Lung microvascular endothelial cell (primary cell): ENCODE data around the gene CHIA. TPM values are rescaled to one million over a fixed set of nuclear protein-coding genes. Genes with fewer than 3 reads are reported as not detected.
A peak's percentile ranks its signal among the peaks of the same experiment; 100 is the strongest.

ENCODE experiments used
- DNase-seq, 2 donors: peaks; one replicate each; pipeline versions ENCODE4 v3.0.0 to v3.0.0-alpha.2; 2010; ENCODE audit warnings: low read depth in 2 of 2
- total RNA-seq: library from RNA; depleted of rRNA; stranded (reverse); fragments of >200 nt; gene quantifications from 2 replicates; pipeline ENCODE4 v1.2.1, GENCODE V29; 2014

Gene CHIA
- total RNA-seq, 1 donor from 2014 or later, result not detected

DNA sequence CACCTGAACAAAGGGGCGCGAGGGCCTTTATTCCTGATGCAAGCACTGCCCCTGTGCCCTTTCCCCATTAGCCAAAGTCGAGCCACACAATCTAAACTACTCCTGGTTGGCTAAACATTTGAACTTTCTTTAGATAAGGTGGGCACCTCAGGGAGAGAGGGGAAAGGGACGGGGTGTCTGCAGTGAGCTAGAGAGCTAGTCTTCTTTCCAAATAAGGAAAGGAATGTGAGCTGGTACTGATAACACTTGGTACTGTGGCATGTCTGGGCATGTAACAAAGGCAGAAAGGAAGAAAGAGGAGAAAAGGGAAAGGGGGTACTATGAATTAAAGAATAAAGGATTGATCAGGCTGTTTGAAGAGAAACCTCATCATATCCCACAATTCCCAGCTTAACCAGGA is 74.0 kb downstream of the CHIA start:
- no peak for DNase-seq

DNA sequence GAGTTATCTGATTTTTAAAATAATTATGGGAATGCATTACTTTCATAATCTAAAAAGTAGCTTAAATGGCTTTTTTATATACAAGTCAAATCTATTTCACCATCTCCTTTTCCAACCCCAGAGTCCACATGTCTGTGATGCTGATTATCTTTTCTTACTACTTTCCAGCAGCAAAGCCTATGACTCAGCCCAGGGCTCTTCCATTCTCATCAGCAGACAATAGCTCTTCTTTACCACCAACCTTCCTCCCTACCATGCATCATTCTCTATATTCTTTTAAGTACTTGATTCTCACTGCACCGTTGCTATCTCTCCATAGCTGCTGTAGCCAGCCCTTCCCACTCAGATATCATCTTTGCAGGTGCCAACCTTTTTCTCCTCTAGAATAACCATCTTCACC is 75.6 kb downstream of the CHIA start:
- peak in 1 of 2 donors; percentile 22 for DNase-seq

DNA sequence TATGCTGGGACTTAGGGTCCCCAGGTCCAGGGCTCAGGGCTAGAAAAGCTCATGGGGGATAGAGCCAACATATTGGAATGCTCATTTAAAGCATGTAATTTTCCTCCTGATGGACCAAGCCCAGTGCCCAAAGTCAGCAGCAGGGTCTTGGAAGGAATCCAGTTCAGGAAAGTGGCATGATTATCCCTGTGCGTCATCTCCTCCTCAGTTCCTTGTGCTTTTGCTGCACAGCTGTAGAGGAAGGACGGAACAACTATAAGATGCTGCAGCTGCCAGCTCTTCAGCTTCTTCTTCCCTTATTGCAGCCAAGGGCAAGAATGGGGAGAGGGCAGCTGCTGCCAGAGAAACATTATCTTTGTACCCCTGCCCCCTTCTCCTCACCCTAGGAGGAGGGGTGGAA is 78.5 kb downstream of the CHIA start:
- DNase-seq, result peak in 1 of 2 donors; percentile 63

DNA sequence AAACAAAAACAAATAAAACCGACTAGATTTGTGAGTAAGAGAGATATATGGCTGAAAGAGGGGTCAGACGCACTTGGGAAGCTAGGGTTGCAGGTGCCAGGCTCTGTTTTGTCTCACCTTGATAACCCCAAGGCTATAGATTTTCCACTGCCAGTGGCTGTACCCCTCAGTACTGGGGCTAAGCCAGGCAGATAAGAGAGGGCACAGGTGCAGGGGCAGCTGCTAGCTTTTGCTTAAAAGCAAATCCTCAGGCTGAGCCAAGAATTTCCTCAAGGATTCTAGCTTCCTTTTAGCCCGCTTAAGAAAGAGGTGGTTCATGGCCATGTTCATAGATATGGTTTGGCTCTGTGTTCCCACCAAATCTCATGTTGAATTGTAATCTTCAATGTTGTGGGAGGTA is 79.0 kb downstream of the CHIA start:
- no peak for DNase-seq

Other genes starting within 250 kb of the CHIA start
- gene DRAM2, start 150.8 kb upstream of the CHIA start, total RNA-seq, result 35.5 and 40.5 TPM in 2 replicates
- 26.2 and 33.1 TPM in 2 replicates for gene CEPT1, start 150.6 kb upstream of the CHIA start, total RNA-seq
- 0.65 and 1.4 TPM in 2 replicates for gene DENND2D, start 90.2 kb upstream of the CHIA start, total RNA-seq
- not detected in 2 replicates for gene CHI3L2, start 63.1 kb upstream of the CHIA start, total RNA-seq
- gene OVGP1, start 136.9 kb downstream of the CHIA start, total RNA-seq, result 0.65 and 1.2 TPM in 2 replicates
- 29.8 and 34.0 TPM in 2 replicates for gene WDR77, start 158.4 kb downstream of the CHIA start, total RNA-seq
- gene ATP5PB, start 158.6 kb downstream of the CHIA start, total RNA-seq, result 123 and 150 TPM in 2 replicates
- under 0.01 TPM in 2 replicates for gene C1orf162, start 183.1 kb downstream of the CHIA start, total RNA-seq
- gene ADORA3, start 212.8 kb downstream of the CHIA start, total RNA-seq, result not detected in 2 replicates
- gene TMIGD3, start 212.8 kb downstream of the CHIA start, total RNA-seq, result not detected in 2 replicates